ENCODE measurements around the gene PRR3. TPM values are rescaled to one million over a fixed set of nuclear protein-coding genes. Genes with fewer than 3 reads are reported as not detected.

Gene PRR3
- total and polyA plus RNA-seq, 8 donors: 0.89 to 10.7 (median 6.3) TPM; not detected in 2

- peak overlapping the region in 2 of 5 donors; percentile 25 to 61 for H3K27ac ChIP-seq
- H3K9me3 ChIP-seq: no peaks in the 10 kb centered on the region
- TF ChIP-seq POLR2AphosphoS5 (IDR thresholded peaks at IDR 0.05) (no peak), CTCF (IDR thresholded peaks at IDR 0.05) (no peak), EP300 (IDR thresholded peaks at IDR 0.05) (no peak), POLR2A (IDR thresholded peaks at IDR 0.05) (no peak)
- 49 to 58% (median 54%) methylated on average over 13 to 15 of the region's 15 CpGs for WGBS, 5 donors
- intact Hi-C loops (cut with DNase I; ENCODE audit: low total_unique reads): no loop called here
- H3K27me3 ChIP-seq: no peaks in the 10 kb centered on the region
- peaks cover 0 to 16% (median 4%) of the 10 kb centered on the region in 4 donors for H3K4me1 ChIP-seq
- H3K4me3 ChIP-seq: peak overlapping the region in 1 of 4 donors; percentile 31
- no peaks in the 10 kb centered on the region for H3K36me3 ChIP-seq
- DNase-seq: no peak
These were observed 23.4 kb upstream of the PRR3 start for GRCh38 chr6:30533460-30534294.

DNA sequence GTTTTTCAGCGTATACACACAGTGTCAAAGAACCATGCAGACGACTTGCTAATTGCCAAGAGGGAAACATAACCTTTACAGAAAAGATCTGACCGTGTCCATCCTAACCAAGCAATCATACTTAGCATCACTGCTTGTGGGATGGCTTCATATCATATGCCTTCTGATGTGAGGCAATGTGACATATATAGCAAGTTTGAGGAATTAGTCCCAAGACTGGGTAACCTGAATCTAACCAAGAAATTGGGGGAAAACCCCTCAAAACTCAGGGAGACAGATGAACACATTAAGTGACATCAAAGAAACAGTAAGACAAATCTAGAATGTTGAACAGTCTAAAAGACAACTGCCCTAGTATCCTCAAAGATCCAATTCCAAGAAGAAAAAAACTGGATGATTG lies 19.2 kb upstream of the PRR3 start:
- no peak overlapping the region for H3K4me3 ChIP-seq
- no peaks in the 10 kb centered on the region for H3K27me3 ChIP-seq
- WGBS, 5 donors: 72 to 89% (median 81%) methylated on average over 3 of the region's 3 CpGs
- H3K9me3 ChIP-seq: no peaks in the 10 kb centered on the region
- H3K27ac ChIP-seq: no peak overlapping the region
- intact Hi-C loops (cut with DNase I; ENCODE audit: low total_unique reads): no loop called here
- no peak for TF ChIP-seq EP300 (IDR thresholded peaks at IDR 0.05)
- no peak for TF ChIP-seq CTCF (IDR thresholded peaks at IDR 0.05)
- TF ChIP-seq POLR2A (IDR thresholded peaks at IDR 0.05): no peak
- TF ChIP-seq POLR2AphosphoS5 (IDR thresholded peaks at IDR 0.05): no peak
- H3K36me3 ChIP-seq: no peaks in the 10 kb centered on the region
- H3K4me1 ChIP-seq: peaks cover 8 to 25% (median 9%) of the 10 kb centered on the region in 4 donors
- no peak for DNase-seq

DNA sequence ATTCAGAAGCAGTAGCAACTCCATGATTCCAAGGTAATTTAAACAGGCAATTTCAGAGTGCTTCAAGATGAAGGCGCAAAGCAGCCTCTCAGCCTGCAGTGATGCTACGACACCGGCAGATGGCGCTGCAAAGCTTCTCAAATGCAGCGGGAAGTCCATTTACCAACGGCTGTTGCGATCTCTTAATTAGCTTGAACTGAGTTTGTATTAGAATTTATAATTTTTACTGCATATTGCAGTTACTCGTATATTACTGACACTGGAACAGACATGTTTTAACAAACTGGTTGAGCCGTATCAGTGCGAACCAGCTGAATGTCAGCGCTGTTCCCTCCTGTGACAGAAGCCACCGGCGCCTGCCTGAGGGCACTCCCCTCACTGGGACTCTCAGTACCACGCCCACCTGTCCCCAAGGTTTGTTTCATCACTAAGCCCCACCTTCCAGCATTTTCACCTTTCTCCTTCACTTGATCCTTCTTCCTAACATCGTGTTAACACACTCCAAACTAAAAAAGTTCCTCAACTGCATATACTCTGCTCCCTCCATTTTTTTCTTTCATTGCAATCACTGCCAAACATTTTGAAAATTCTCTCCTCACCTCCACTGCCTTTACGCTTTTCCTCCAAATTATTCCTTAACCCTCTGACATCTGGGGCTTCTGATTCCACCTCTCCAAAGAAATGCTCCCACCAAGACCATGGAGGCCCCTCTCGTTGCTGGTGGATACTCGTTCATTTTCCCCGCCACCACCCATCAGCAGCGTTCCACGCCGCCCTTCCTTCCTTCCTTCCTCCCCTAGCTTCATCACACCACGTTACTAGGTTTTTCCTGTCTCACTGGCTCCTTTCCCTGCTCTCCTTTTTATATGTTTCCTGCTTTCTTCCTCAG lies 15.3 kb upstream of the PRR3 start:
- 8 to 14% (median 11%) methylated on average over 23 of the region's 23 CpGs for WGBS, 5 donors
- peaks cover 13 to 19% (median 15%) of the 10 kb centered on the region in 4 donors for H3K36me3 ChIP-seq
- peak overlapping the region; percentile 25 to 39 (median 37) for H3K4me3 ChIP-seq
- no peaks in the 10 kb centered on the region for H3K9me3 ChIP-seq
- H3K27me3 ChIP-seq: no peaks in the 10 kb centered on the region
- DNase-seq: peak; percentile 83 to 95
- peak overlapping the region; percentile 30 to 67 (median 42) for H3K27ac ChIP-seq
- intact Hi-C loops (cut with DNase I; ENCODE audit: low total_unique reads): loop anchor here (5.0 to 10.0 kb wide), 2 partner anchors 53 to 59 kb away; no protein-coding TSS in a partner anchor
- no peak for TF ChIP-seq EP300 (IDR thresholded peaks at IDR 0.05)
- peak in 5 of 7 experiments; percentile 91 to 98 (median 98) for TF ChIP-seq CTCF (IDR thresholded peaks at IDR 0.05)
- peak in 1 of 3 donors; percentile 77 for TF ChIP-seq POLR2AphosphoS5 (IDR thresholded peaks at IDR 0.05)
- TF ChIP-seq POLR2A (IDR thresholded peaks at IDR 0.05): no peak
- H3K4me1 ChIP-seq: peaks cover 8 to 25% (median 9%) of the 10 kb centered on the region in 4 donors

GRCh38 chr6:30542404-30542725 lies 14.7 kb upstream of the PRR3 start:
- Histone ChIP-seq H3K9me3 (no peaks in the 10 kb centered on the region), H3K4me1 (peaks cover 8 to 25% (median 9%) of the 10 kb centered on the region in 4 donors), H3K4me3 (peak overlapping the region in 3 of 4 donors; percentile 35 to 39 (median 39)), H3K27me3 (no peaks in the 10 kb centered on the region), H3K36me3 (peaks cover 19 to 26% (median 21%) of the 10 kb centered on the region in 4 donors), H3K27ac (peak overlapping the region in 3 of 5 donors; percentile 3 to 67 (median 30))
- 19 to 28% (median 21%) methylated on average over 4 of the region's 4 CpGs for WGBS, 5 donors
- intact Hi-C loops (cut with DNase I; ENCODE audit: low total_unique reads): loop anchor here (5.0 to 10.0 kb wide), 2 partner anchors 52 to 60 kb away; no protein-coding TSS in a partner anchor
- TF ChIP-seq POLR2AphosphoS5 (IDR thresholded peaks at IDR 0.05) (no peak), POLR2A (IDR thresholded peaks at IDR 0.05) (no peak), CTCF (IDR thresholded peaks at IDR 0.05) (no peak), EP300 (IDR thresholded peaks at IDR 0.05) (no peak)
- peak in 1 of 2 donors; percentile 42 for DNase-seq

Measured in stomach (tissue), 9 donors.